Cardiac fibroblast (primary cell): ENCODE data around the gene ATRNL1.

Experiments
- DNase-seq, 2 donors: peaks; one replicate each; pipeline versions ENCODE4 v3.0.0 to v3.0.0-alpha.2; 2010; ENCODE audit warnings: low read depth in 2 of 2
- H3K4me3 ChIP-seq, 2 donors: replicated peaks in 1 of 2; 1 replicate in 1 of 2; 2 replicates in 1 of 2; pipeline ENCODE4 v1.5.1; 2011; ENCODE audit warnings: low read depth in 2 of 2, low read length in 2 of 2, mild to moderate bottlenecking in 2 of 2, moderate library complexity in 1 of 2
- TF ChIP-seq, protein P1 (sequence below): IDR thresholded peaks from one replicate; pipeline ENCODE4 v1.5.1; 2011; ENCODE audit warnings: low read depth, mild to moderate bottlenecking, low read length, inconsistent platforms

ATRNL1 gene

GRCh38 chr10:115049318-115049717 is 43.8 kb upstream of the ATRNL1 start:
- no peak overlapping the region for H3K4me3 ChIP-seq
- TF ChIP-seq, protein P1, sequence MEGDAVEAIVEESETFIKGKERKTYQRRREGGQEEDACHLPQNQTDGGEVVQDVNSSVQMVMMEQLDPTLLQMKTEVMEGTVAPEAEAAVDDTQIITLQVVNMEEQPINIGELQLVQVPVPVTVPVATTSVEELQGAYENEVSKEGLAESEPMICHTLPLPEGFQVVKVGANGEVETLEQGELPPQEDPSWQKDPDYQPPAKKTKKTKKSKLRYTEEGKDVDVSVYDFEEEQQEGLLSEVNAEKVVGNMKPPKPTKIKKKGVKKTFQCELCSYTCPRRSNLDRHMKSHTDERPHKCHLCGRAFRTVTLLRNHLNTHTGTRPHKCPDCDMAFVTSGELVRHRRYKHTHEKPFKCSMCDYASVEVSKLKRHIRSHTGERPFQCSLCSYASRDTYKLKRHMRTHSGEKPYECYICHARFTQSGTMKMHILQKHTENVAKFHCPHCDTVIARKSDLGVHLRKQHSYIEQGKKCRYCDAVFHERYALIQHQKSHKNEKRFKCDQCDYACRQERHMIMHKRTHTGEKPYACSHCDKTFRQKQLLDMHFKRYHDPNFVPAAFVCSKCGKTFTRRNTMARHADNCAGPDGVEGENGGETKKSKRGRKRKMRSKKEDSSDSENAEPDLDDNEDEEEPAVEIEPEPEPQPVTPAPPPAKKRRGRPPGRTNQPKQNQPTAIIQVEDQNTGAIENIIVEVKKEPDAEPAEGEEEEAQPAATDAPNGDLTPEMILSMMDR = no peak
- no peak for DNase-seq

- TF ChIP-seq, protein P1 = no peak
- peak; percentile 13 to 21 for DNase-seq
- no peak overlapping the region for H3K4me3 ChIP-seq
These were observed 43.2 kb upstream of the ATRNL1 start for GRCh38 chr10:115049960-115050359.

DNA sequence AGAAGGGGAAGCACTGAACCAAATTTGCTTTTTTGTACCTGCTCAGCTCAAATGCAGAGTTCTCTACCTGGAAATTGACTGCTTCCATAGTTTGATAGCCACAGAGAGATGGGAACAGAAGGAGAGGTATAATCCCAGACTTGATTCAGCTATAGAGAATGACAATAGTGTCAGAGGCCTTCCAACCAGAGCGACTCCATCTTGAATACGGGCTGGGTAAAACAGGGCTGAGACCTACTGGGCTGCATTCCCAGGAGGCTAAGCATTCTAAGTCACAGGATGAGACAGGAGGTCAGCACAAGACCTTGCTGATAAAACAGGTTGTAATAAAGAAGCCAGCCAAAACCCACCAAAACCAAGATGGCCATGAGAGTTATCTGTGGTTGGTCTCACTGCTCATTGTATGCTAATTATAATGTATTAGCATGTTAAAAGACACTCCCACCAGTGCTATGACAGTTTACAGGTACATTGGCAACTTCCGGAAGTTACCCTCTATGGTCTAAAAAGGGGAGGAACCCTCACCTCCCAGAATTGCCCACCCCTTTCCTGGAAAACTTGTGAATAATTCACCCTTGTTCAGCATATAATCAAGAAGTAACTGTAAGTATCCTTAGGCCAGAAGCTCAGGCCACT is 42.7 kb upstream of the ATRNL1 start:
- no peak for DNase-seq
- TF ChIP-seq, protein P1 = no peak

GRCh38 chr10:115051216-115051615 is 41.9 kb upstream of the ATRNL1 start:
- DNase-seq = no peak
- H3K4me3 ChIP-seq = no peak overlapping the region
- TF ChIP-seq, protein P1 = no peak

More for the DNA sequence above, 42.7 kb upstream of the ATRNL1 start:
- no peak overlapping the region for H3K4me3 ChIP-seq

DNA sequence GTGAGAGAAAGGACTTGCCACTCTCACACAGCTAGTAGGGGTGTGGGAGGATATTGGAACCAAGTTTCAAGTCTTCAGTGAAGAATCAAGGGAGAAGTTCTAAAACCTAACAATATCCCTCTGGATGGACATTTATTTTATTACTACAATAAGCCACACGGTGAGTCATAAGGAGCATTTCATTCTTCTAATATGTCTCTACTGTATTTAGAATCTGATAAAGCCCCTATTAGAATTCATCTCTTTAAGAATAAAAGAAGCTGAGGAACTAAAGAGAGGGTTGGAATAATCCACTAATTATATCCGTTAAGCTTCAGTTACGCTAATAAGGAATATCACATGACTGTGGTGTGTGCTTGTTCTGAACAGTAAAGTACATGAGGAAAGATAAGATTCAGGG is 40.9 kb upstream of the ATRNL1 start:
- TF ChIP-seq, protein P1 = no peak
- DNase-seq = no peak
- no peak overlapping the region for H3K4me3 ChIP-seq

DNA sequence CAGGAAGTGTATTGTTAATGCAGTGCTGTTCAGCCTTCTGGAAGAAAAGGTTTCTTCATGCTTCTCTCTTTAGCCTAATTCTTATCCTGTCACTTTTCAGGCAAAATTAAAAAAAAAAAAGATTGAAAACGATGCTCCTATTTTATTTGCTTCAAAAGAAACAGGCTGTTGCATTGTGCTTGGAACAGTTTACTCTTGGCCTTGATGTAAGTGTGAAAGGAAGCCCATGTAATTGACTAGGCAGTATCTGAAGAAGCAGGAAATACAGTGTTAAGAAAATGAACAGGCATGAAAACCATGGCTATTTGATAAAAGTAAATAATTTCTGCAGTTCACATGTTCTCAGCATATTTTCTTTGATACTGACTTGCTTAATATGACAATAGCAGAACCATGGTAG is 40.4 kb upstream of the ATRNL1 start:
- H3K4me3 ChIP-seq = no peak overlapping the region
- TF ChIP-seq, protein P1 = no peak
- DNase-seq = no peak

- no peak overlapping the region for H3K4me3 ChIP-seq
- no peak for DNase-seq
- TF ChIP-seq, protein P1 = no peak
These were observed 37.0 kb upstream of the ATRNL1 start for GRCh38 chr10:115056186-115056585.
